CD14-positive monocyte (primary cell): ENCODE measurements around the gene UMPS. TPM values are rescaled to one million over a fixed set of nuclear protein-coding genes. Genes with fewer than 3 reads are reported as not detected.
"Not testable (repeated sequence)": the region's sequence is repeated elsewhere in the genome, so short reads cannot be mapped to it uniquely, and the experiment has no call there.

Experiments
- DNase-seq, 3 donors: peaks; one replicate each; pipeline ENCODE4 v3.0.0-alpha.2; 2011 to 2022
- H2AFZ ChIP-seq: 2 replicates; pipeline ENCODE4 v1.6.0; 2012; ENCODE audit warnings: mild to moderate bottlenecking, low read depth, low read length, inconsistent platforms; ENCODE audit not compliant: insufficient read depth, poor library complexity, severe bottlenecking
- H3K27ac ChIP-seq, 2 donors: 1 replicate in 1 of 2; 2 replicates in 1 of 2; pipeline ENCODE4 v1.5.1; 2012 to 2013; ENCODE audit warnings: low read length in 2 of 2, control low read depth in 1 of 2, inconsistent platforms in 1 of 2, low read depth in 1 of 2, mild to moderate bottlenecking in 1 of 2
- H3K27me3 ChIP-seq, 2 donors: one replicate each; pipeline versions ENCODE4 v1.6.0 to v1.6.1; 2011 to 2013; ENCODE audit warnings: low read length in 2 of 2; ENCODE audit not compliant: control insufficient read depth in 2 of 2, insufficient read depth in 2 of 2
- H3K36me3 ChIP-seq, 2 donors: replicated peaks in 1 of 2; 1 replicate in 1 of 2; 2 replicates in 1 of 2; pipeline versions ENCODE4 v1.5.1 to v1.6.1; 2012 to 2013; ENCODE audit warnings: low read length in 2 of 2, control low read depth in 1 of 2, inconsistent platforms in 1 of 2, mild to moderate bottlenecking in 1 of 2; ENCODE audit not compliant: insufficient read depth in 2 of 2, control insufficient read depth in 1 of 2
- H3K4me1 ChIP-seq, 2 donors: 1 replicate in 1 of 2; 2 replicates in 1 of 2; pipeline versions ENCODE4 v1.5.1 to v1.6.1; 2012 to 2013; ENCODE audit warnings: low read length in 2 of 2, control low read depth in 1 of 2, inconsistent platforms in 1 of 2, mild to moderate bottlenecking in 1 of 2, moderate library complexity in 1 of 2; ENCODE audit not compliant: insufficient read depth in 2 of 2, control insufficient read depth in 1 of 2
- H3K4me2 ChIP-seq: replicated peaks from 2 replicates; pipeline ENCODE3; 2012; ENCODE audit warnings: low read length, moderate library complexity, mild to moderate bottlenecking; ENCODE audit not compliant: poor library complexity, severe bottlenecking; ENCODE audit errors: extremely low read depth
- H3K4me3 ChIP-seq, 3 experiments: fragments of 200-600 bp in 1 of 3; sonication (generic) in 1 of 3; replicated peaks in 1 of 3; 1 replicate in 2 of 3; 2 replicates in 1 of 3; pipeline ENCODE4 v1.5.1; 2011 to 2013; ENCODE audit warnings: low read length in 3 of 3, mild to moderate bottlenecking in 3 of 3, control low read depth in 2 of 3, low read depth in 2 of 3, inconsistent platforms in 1 of 3, moderate library complexity in 1 of 3
- H3K79me2 ChIP-seq: 2 replicates; pipeline ENCODE4 v1.6.0; 2012; ENCODE audit warnings: mild to moderate bottlenecking, control low read depth, inconsistent platforms, low read length, moderate library complexity; ENCODE audit not compliant: insufficient read depth
- H3K9ac ChIP-seq: 2 replicates; pipeline ENCODE4 v1.6.0; 2017; ENCODE audit warnings: low read length, mild to moderate bottlenecking; ENCODE audit not compliant: insufficient read depth, poor library complexity, severe bottlenecking
- H3K9me3 ChIP-seq, 2 donors: replicated peaks in 1 of 2; 1 replicate in 1 of 2; 2 replicates in 1 of 2; pipeline versions ENCODE4 v1.5.1 to v1.6.1; 2012 to 2013; ENCODE audit warnings: low read length in 2 of 2, control low read depth in 1 of 2; ENCODE audit not compliant: control insufficient read depth in 1 of 2, insufficient read depth in 1 of 2
- H4K20me1 ChIP-seq: 2 replicates; pipeline ENCODE4 v1.6.0; 2012; ENCODE audit warnings: mild to moderate bottlenecking, low read length, control low read depth, moderate library complexity; ENCODE audit not compliant: insufficient read depth
- H3K27ac Mint-ChIP-seq, 7 donors: one replicate each; pipeline ENCODE4 v1.8.0; 2020; ENCODE audit warnings: mild to moderate bottlenecking in 7 of 7, mixed read lengths in 7 of 7, moderate library complexity in 6 of 7, inconsistent platforms in 2 of 7
- H3K27me3 Mint-ChIP-seq, 3 donors: one replicate each; pipeline ENCODE4 v1.8.0; 2021 to 2022; ENCODE audit warnings: low read depth in 3 of 3, mild to moderate bottlenecking in 3 of 3, mixed read lengths in 3 of 3, moderate library complexity in 3 of 3, inconsistent platforms in 1 of 3
- H3K36me3 Mint-ChIP-seq, 2 donors: one replicate each; pipeline ENCODE4 v1.8.0; 2020; ENCODE audit warnings: mixed read lengths in 2 of 2, inconsistent platforms in 1 of 2, mild to moderate bottlenecking in 1 of 2
- H3K4me1 Mint-ChIP-seq: one replicate; pipeline ENCODE4 v1.8.0; 2020; ENCODE audit warnings: mild to moderate bottlenecking, mixed read lengths
- H3K4me3 Mint-ChIP-seq, 2 donors: one replicate each; pipeline ENCODE4 v1.8.0; 2020; ENCODE audit warnings: mild to moderate bottlenecking in 2 of 2, mixed read lengths in 2 of 2, moderate library complexity in 1 of 2
- H3K9me3 Mint-ChIP-seq, 7 donors: one replicate each; pipeline ENCODE4 v1.8.0; 2020 to 2022; ENCODE audit warnings: mixed read lengths in 7 of 7, mild to moderate bottlenecking in 6 of 7, moderate library complexity in 6 of 7, inconsistent platforms in 2 of 7
- WGBS: methylation state at CpG from one replicate; pipeline ENCODE4 v1.1.5; 2013; ENCODE audit warnings: missing lambda C conversion rate; ENCODE audit not compliant: insufficient coverage; 5-methylcytosine and 5-hydroxymethylcytosine counted together
- intact Hi-C, 2 donors: fragments of 100-400 bp; cut with micrococcal nuclease; formaldehyde crosslinking; loops; one replicate each; pipeline versions ENCODE4 v1.15.0 to v1.15.1; 2023
- polyA plus RNA-seq, 3 donors: library from polyadenylated mRNA; depleted of rRNA in 1 of 3; unstranded in 2 of 3; stranded (reverse) in 1 of 3; fragments of 300-500 nt in 2 of 3; fragments of >200 nt in 1 of 3; fragmentation: Illumina TruSeq in 2 of 3; gene quantifications; 1 replicate in 2 of 3; 2 replicates in 1 of 3; pipeline ENCODE4 v1.2.3, GENCODE V29; 2012 to 2021
- TF ChIP-seq, protein P1 (sequence below): fragments of 200-600 bp; IDR thresholded peaks from one replicate; pipeline ENCODE4 v1.8.0; 2022; ENCODE audit warnings: antibody characterized with exemption, mild to moderate bottlenecking

Gene UMPS
- polyA plus RNA-seq, 3 donors = 4.6 to 13.5 (median 9.1) TPM

GRCh38 chr3:124702950-124703349, 27.3 kb upstream of the UMPS start:
- intact Hi-C loops = no loop called here
- Mint-ChIP-seq H3K4me3 (no peak overlapping the region), H3K27me3 (peaks cover 9 to 31% (median 16%) of the 10 kb centered on the region in 3 donors), H3K36me3 (no peaks in the 10 kb centered on the region), H3K4me1 (peaks cover 3% of the 10 kb centered on the region), H3K27ac (no peak overlapping the region), H3K9me3 (peaks cover 0 to 2% (median 0%) of the 10 kb centered on the region in 7 donors)
- no peaks in the 10 kb centered on the region for H3K36me3 ChIP-seq
- no peak overlapping the region for H2AFZ ChIP-seq
- no peaks in the 10 kb centered on the region for H3K4me1 ChIP-seq
- no peak overlapping the region for H3K4me2 ChIP-seq
- no peak for DNase-seq
- H3K9ac ChIP-seq = no peak overlapping the region
- no peaks in the 10 kb centered on the region for H3K9me3 ChIP-seq
- H3K79me2 ChIP-seq = no peaks in the 10 kb centered on the region
- TF ChIP-seq, protein P1, sequence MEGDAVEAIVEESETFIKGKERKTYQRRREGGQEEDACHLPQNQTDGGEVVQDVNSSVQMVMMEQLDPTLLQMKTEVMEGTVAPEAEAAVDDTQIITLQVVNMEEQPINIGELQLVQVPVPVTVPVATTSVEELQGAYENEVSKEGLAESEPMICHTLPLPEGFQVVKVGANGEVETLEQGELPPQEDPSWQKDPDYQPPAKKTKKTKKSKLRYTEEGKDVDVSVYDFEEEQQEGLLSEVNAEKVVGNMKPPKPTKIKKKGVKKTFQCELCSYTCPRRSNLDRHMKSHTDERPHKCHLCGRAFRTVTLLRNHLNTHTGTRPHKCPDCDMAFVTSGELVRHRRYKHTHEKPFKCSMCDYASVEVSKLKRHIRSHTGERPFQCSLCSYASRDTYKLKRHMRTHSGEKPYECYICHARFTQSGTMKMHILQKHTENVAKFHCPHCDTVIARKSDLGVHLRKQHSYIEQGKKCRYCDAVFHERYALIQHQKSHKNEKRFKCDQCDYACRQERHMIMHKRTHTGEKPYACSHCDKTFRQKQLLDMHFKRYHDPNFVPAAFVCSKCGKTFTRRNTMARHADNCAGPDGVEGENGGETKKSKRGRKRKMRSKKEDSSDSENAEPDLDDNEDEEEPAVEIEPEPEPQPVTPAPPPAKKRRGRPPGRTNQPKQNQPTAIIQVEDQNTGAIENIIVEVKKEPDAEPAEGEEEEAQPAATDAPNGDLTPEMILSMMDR = no peak
- H3K4me3 ChIP-seq = no peak overlapping the region
- no peaks in the 10 kb centered on the region for H4K20me1 ChIP-seq
- WGBS = 96% methylated on average over 4 of the region's 7 CpGs
- H3K27ac ChIP-seq = no peak overlapping the region
- peaks cover 3 to 4% of the 10 kb centered on the region in 2 donors for H3K27me3 ChIP-seq

DNA sequence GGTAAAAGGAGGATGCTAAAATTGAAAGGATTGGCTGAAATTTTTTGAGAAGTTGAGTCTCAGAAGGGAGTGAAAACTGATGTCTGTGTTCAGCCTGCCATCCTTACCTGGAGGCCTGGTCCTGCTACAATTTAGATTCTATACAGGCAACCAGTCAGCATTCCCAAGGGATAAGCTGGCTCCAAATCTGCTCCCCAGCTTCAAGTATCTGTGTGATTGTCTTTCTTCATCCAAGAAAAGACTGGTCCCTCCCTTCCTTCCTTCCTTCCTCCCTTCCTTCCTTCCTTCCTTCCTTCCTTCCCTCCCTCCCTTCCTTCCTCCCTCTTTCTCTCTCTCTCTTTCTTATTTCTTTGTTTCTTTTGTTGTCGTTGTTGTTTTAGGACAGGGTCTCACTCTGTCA, 24.7 kb upstream of the UMPS start:
- Histone ChIP-seq H3K9me3 (no peaks in the 10 kb centered on the region), H3K4me2 (no peak overlapping the region), H2AFZ (no peak overlapping the region), H3K36me3 (no peaks in the 10 kb centered on the region), H4K20me1 (no peaks in the 10 kb centered on the region), H3K9ac (no peak overlapping the region), H3K79me2 (no peaks in the 10 kb centered on the region), H3K4me1 (no peaks in the 10 kb centered on the region), H3K27ac (no peak overlapping the region), H3K27me3 (peaks cover 6 to 8% of the 10 kb centered on the region in 2 donors), H3K4me3 (no peak overlapping the region)
- Mint-ChIP-seq H3K4me1 (peaks cover 3% of the 10 kb centered on the region), H3K27me3 (peaks cover 20 to 40% (median 24%) of the 10 kb centered on the region in 3 donors), H3K36me3 (no peaks in the 10 kb centered on the region), H3K4me3 (no peak overlapping the region), H3K9me3 (peaks cover 0 to 3% (median 0%) of the 10 kb centered on the region in 7 donors), H3K27ac (no peak overlapping the region)
- intact Hi-C loops = no loop called here
- DNase-seq = no peak
- no CpG with 5 or more reads among the region's 1 CpG for WGBS
- TF ChIP-seq, protein P1 = no peak

DNA sequence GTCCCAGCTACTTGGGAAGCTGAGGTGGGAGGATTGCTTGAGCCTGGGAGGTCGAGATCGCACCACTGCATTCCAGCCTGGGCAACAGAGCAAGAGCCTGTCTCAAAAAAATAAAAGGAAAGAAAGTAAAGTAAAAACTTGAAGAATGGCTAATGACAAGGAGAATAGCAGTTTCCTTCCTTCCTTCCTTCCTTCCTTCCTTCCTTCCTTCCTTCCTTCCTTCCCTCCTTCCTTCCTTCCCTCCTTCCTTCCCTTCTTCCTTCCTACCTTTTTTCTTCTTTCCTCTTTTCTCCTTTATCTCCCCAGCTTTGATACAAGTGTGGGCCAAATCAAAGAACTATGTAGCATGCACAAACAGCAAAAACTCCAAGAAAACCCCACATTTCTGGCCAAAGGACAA, 23.0 kb upstream of the UMPS start:
- H3K4me1 Mint-ChIP-seq, H3K27ac ChIP-seq, H3K9me3 ChIP-seq, H3K9ac ChIP-seq, H3K27ac Mint-ChIP-seq, H3K4me3 Mint-ChIP-seq, H4K20me1 ChIP-seq, H2AFZ ChIP-seq, H3K79me2 ChIP-seq, H3K4me2 ChIP-seq, DNase-seq, intact Hi-C loops, H3K36me3 Mint-ChIP-seq, H3K36me3 ChIP-seq, H3K4me1 ChIP-seq, H3K4me3 ChIP-seq, H3K9me3 Mint-ChIP-seq: not testable (repeated sequence)
- peaks cover 22 to 38% (median 26%) of the 10 kb centered on the region in 3 donors for H3K27me3 Mint-ChIP-seq
- WGBS = no CpG with 5 or more reads among the region's 2 CpGs
- peaks cover 9 to 10% of the 10 kb centered on the region in 2 donors for H3K27me3 ChIP-seq
